HepG2 (cell line): Measurements from ENCODE around the gene TRAPPC4. TPM values are rescaled to one million over a fixed set of nuclear protein-coding genes. Genes with fewer than 3 reads are reported as not detected.

Source experiments
- DPF2 ChIP-seq: sonication (generic); formaldehyde crosslinking; IDR thresholded peaks from 2 replicates; pipeline ENCODE4 v1.4.0; 2020; ENCODE audit warnings: mild to moderate bottlenecking, low read depth, missing genetic modification reagents, borderline replicate concordance
- EP300 ChIP-seq, 3 experiments: sonication (generic) in 1 of 3; formaldehyde crosslinking in 1 of 3; IDR thresholded peaks; 2 replicates each; pipeline versions ENCODE4 v1.5.1 to v1.6.1; 2011 to 2020; ENCODE audit warnings: low read depth in 2 of 3, low read length in 2 of 3, borderline replicate concordance in 1 of 3, improper control_type of control experiment in 1 of 3, mild to moderate bottlenecking in 1 of 3, missing genetic modification reagents in 1 of 3, moderate library complexity in 1 of 3
- FOXJ3 ChIP-seq: sonication (generic); formaldehyde crosslinking; IDR thresholded peaks from 2 replicates; pipeline ENCODE4 v1.4.0; 2020; ENCODE audit warnings: missing genetic modification reagents, mild to moderate bottlenecking, borderline replicate concordance
- FOXM1 ChIP-seq: sonication (generic); formaldehyde crosslinking; IDR thresholded peaks from 2 replicates; pipeline ENCODE4 v1.5.0; 2020; ENCODE audit warnings: missing genetic modification reagents
- HOXD1 ChIP-seq: sonication (generic); formaldehyde crosslinking; IDR thresholded peaks from 2 replicates; pipeline ENCODE4 v1.5.0; 2020; ENCODE audit warnings: missing genetic modification reagents
- IKZF5 ChIP-seq: IDR thresholded peaks from 2 replicates; pipeline ENCODE4 v1.6.1; 2018; ENCODE audit warnings: missing genetic modification reagents, mild to moderate bottlenecking, missing compliant biosample characterization
- MAFF ChIP-seq: IDR thresholded peaks from 2 replicates; pipeline ENCODE4 v1.6.1; 2011; ENCODE audit warnings: low read depth, low read length, improper control_type of control experiment
- MED1 ChIP-seq: sonication (generic); formaldehyde crosslinking; IDR thresholded peaks from 2 replicates; pipeline ENCODE4 v1.4.0; 2020; ENCODE audit warnings: missing genetic modification reagents
- SALL1 ChIP-seq: sonication (generic); formaldehyde crosslinking; IDR thresholded peaks from 2 replicates; pipeline ENCODE4 v1.8.0; 2022; ENCODE audit warnings: mild to moderate bottlenecking, missing genetic modification reagents
- SRSF4 ChIP-seq: fragments of 200-400 bp; formaldehyde crosslinking; IDR thresholded peaks from one replicate; pipeline ENCODE4 v1.6.1; 2018; ENCODE audit warnings: mild to moderate bottlenecking, low read depth, low read length, moderate library complexity; ENCODE audit not compliant: poor library complexity, severe bottlenecking
- STAT6 ChIP-seq: sonication (generic); formaldehyde crosslinking; IDR thresholded peaks from 2 replicates; pipeline ENCODE4 v1.4.0; 2020; ENCODE audit warnings: missing genetic modification reagents, mild to moderate bottlenecking, borderline replicate concordance
- TFDP1 ChIP-seq: IDR thresholded peaks from 2 replicates; pipeline ENCODE4 v1.6.1; 2016; ENCODE audit warnings: missing compliant biosample characterization, missing genetic modification reagents, borderline replicate concordance
- ZBTB7B ChIP-seq: sonication (generic); formaldehyde crosslinking; IDR thresholded peaks from 2 replicates; pipeline ENCODE4 v1.4.0; 2020; ENCODE audit warnings: missing genetic modification reagents
- ZNF138 ChIP-seq: sonication (generic); formaldehyde crosslinking; IDR thresholded peaks from 2 replicates; pipeline ENCODE4 v1.5.0; 2020; ENCODE audit warnings: mild to moderate bottlenecking, low read depth, missing genetic modification reagents
- ZNF589 ChIP-seq: sonication (generic); formaldehyde crosslinking; conservative IDR thresholded peaks from 2 replicates; pipeline ENCODE4 v1.8.0; 2022; ENCODE audit warnings: mild to moderate bottlenecking, moderate library complexity, missing genetic modification reagents
- ZNF687 ChIP-seq: sonication (generic); formaldehyde crosslinking; IDR thresholded peaks from 2 replicates; pipeline ENCODE4 v1.5.1; 2020; ENCODE audit warnings: mild to moderate bottlenecking, missing genetic modification reagents, moderate library complexity
- ZNF749 ChIP-seq: sonication (generic); formaldehyde crosslinking; IDR thresholded peaks from 2 replicates; pipeline ENCODE4 v1.8.0; 2022; ENCODE audit warnings: mild to moderate bottlenecking, missing genetic modification reagents, moderate library complexity, borderline replicate concordance
- ZNF768 ChIP-seq: sonication (generic); formaldehyde crosslinking; IDR thresholded peaks from 2 replicates; pipeline ENCODE4 v1.4.0; 2020; ENCODE audit warnings: missing genetic modification reagents
- polyA plus RNA-seq, 8 experiments: library from polyadenylated mRNA; depleted of rRNA in 3 of 8; stranded (reverse) in 7 of 8; unstranded in 1 of 8; fragments of >200 nt; fragmentation: Illumina TruSeq in 4 of 8; extraction: Trizol in 4 of 8; gene quantifications; 2 replicates each; pipeline versions ENCODE4 v1.2.1 to v1.2.3, GENCODE V29; 2011 to 2016; ENCODE audit warnings: low read depth in 4 of 8, missing spikeins in 1 of 8, mixed read lengths in 1 of 8; ENCODE audit not compliant: insufficient read depth in 1 of 8
- total RNA-seq, 5 experiments: library from RNA; depleted of rRNA; stranded (reverse); fragments of >200 nt; fragmentation: Illumina TruSeq; extraction: Trizol; gene quantifications; 2 replicates each; pipeline ENCODE4 v1.2.3, GENCODE V29; 2016; ENCODE audit warnings: low read depth in 1 of 5

The TRAPPC4 gene
- total and polyA plus RNA-seq, 2 of the 13 experiments (the other 11 are each of a cell fraction or from before 2014, with no cell fraction given): 97.4 to 140 TPM

GRCh38 chr11:119025978-119026766, 7.6 kb downstream of the TRAPPC4 start (continued):
- TF ChIP-seq TFDP1 (no peak; the same call in 1 of the 2 replicates), ZBTB7B (CRISPR knock-in tag) (no peak), MED1 (CRISPR knock-in tag) (peak; percentile 53; the same call in 1 of the 2 replicates), FOXM1 (CRISPR knock-in tag) (no peak), MAFF (no peak), SALL1 (CRISPR knock-in tag) (peak; percentile 17; the same call in 1 of the 2 replicates), EP300 (IDR thresholded peaks at IDR 0.05; ENCODE audit: low read depth in 2 of 2, low read length in 2 of 2) (peak in 1 of 2 experiments; percentile 13; a peak in 1 of 4 replicates), EP300 (CRISPR knock-in tag; IDR thresholded peaks at IDR 0.05; ENCODE audit: borderline replicate concordance) (no peak), STAT6 (CRISPR knock-in tag) (no peak), ZNF749 (CRISPR knock-in tag) (no peak), ZNF768 (CRISPR knock-in tag) (no peak; the same call in 1 of the 2 replicates), IKZF5 (CRISPR knock-in tag) (no peak), ZNF138 (CRISPR knock-in tag) (no peak), ZNF589 (CRISPR knock-in tag) (no peak), FOXJ3 (CRISPR knock-in tag) (no peak), DPF2 (CRISPR knock-in tag) (0 out of 2 replicates have a peak, but pooled peaks have one; percentile 16), ZNF687 (CRISPR knock-in tag) (peak; percentile 93), SRSF4 (no peak), HOXD1 (no peak)
